Thyroid gland (tissue), 4 donors: ENCODE measurements around the gene GDI2.

Experiments used
- POLR2A ChIP-seq, 2 donors: fragments of 450-650 bp; IDR thresholded peaks; one replicate each; pipeline ENCODE4 v1.6.1; 2017; ENCODE audit warnings: antibody characterized with exemption in 2 of 2, mild to moderate bottlenecking in 2 of 2, moderate library complexity in 1 of 2
- TF ChIP-seq, protein P1 (sequence below), 6 experiments: fragments of 200-600 bp in 3 of 6; fragments of 450-650 bp in 3 of 6; sonication (generic) in 3 of 6; IDR thresholded peaks; one replicate each; pipeline ENCODE4 v1.5.1; 2016 to 2019; ENCODE audit warnings: antibody characterized with exemption in 6 of 6, mild to moderate bottlenecking in 2 of 6, inconsistent platforms in 1 of 6, moderate library complexity in 1 of 6

DNA sequence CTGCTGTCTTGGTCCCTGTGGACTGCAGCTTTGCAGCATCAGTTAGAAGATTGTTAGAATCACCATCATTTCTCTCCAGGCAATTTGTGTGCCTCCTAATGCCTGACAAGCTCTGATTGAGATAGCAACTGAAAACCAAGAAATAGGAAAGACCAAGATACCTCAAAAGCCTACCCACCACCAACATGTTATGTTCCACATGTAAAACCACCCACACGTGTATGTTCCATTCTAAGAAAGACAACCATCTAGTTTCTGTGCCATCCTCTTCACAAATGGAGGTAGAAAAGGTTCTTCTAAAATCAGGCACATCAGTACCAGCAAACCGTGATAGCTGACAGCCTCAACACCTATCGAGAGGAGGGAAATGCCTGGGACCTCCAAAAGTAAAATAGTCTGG lies 81.7 kb downstream of the GDI2 start:
- TF ChIP-seq POLR2A (IDR thresholded peaks at IDR 0.05): no peak
- TF ChIP-seq, protein P1, sequence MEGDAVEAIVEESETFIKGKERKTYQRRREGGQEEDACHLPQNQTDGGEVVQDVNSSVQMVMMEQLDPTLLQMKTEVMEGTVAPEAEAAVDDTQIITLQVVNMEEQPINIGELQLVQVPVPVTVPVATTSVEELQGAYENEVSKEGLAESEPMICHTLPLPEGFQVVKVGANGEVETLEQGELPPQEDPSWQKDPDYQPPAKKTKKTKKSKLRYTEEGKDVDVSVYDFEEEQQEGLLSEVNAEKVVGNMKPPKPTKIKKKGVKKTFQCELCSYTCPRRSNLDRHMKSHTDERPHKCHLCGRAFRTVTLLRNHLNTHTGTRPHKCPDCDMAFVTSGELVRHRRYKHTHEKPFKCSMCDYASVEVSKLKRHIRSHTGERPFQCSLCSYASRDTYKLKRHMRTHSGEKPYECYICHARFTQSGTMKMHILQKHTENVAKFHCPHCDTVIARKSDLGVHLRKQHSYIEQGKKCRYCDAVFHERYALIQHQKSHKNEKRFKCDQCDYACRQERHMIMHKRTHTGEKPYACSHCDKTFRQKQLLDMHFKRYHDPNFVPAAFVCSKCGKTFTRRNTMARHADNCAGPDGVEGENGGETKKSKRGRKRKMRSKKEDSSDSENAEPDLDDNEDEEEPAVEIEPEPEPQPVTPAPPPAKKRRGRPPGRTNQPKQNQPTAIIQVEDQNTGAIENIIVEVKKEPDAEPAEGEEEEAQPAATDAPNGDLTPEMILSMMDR (IDR thresholded peaks at IDR 0.05): no peak
